Neural cell (in vitro differentiated cells): ENCODE data around the gene XIRP2. TPM values are rescaled to one million over a fixed set of nuclear protein-coding genes. Genes with fewer than 3 reads are reported as not detected.

Source experiments
- H2AFZ ChIP-seq: fragments of 200-600, 300-800 bp; sonication (generic), shearing (Covaris generic); 2 replicates; pipeline ENCODE4 v1.6.0; 2014; ENCODE audit warnings: low read depth, mild to moderate bottlenecking, antibody characterized with exemption, low read length, moderate library complexity
- H3F3A ChIP-seq: fragments of 200-600 bp; shearing (Covaris generic); 2 replicates; pipeline ENCODE4 v1.6.1; 2016; ENCODE audit warnings: mild to moderate bottlenecking, moderate library complexity, mixed read lengths, antibody characterized with exemption, low read length; ENCODE audit not compliant: insufficient read depth, poor library complexity, severe bottlenecking
- H3K27ac ChIP-seq: fragments of 200-600, 300-800 bp; sonication (generic), shearing (Covaris generic); 2 replicates; pipeline ENCODE4 v1.5.1; 2014; ENCODE audit warnings: mild to moderate bottlenecking, low read length, moderate library complexity
- H3K27me3 ChIP-seq: fragments of 300-800, 200-600 bp; sonication (generic), shearing (Covaris generic); 2 replicates; pipeline ENCODE4 v1.6.0; 2014; ENCODE audit warnings: mild to moderate bottlenecking, low read depth, low read length, moderate library complexity; ENCODE audit not compliant: insufficient read depth
- H3K36me3 ChIP-seq: fragments of 300-800, 200-600 bp; sonication (generic), shearing (Covaris generic); 2 replicates; pipeline ENCODE4 v1.5.1; 2014; ENCODE audit warnings: mild to moderate bottlenecking, antibody characterized with exemption, low read length, moderate library complexity; ENCODE audit not compliant: insufficient read depth
- H3K4me2 ChIP-seq: fragments of 300-800, 200-600 bp; sonication (generic), shearing (Covaris generic); 2 replicates; pipeline ENCODE4 v1.6.0; 2014; ENCODE audit warnings: mild to moderate bottlenecking, low read length
- H3K4me3 ChIP-seq: fragments of 300-800, 200-600 bp; sonication (generic), shearing (Covaris generic); 2 replicates; pipeline ENCODE4 v1.5.1; 2014; ENCODE audit warnings: mild to moderate bottlenecking, low read length, moderate library complexity
- H3K79me2 ChIP-seq: fragments of 200-600 bp; shearing (Covaris generic); replicated peaks from 2 replicates; pipeline ENCODE4 v1.6.0; 2014; ENCODE audit warnings: mild to moderate bottlenecking, low read length, moderate library complexity; ENCODE audit not compliant: insufficient read depth
- H3K9ac ChIP-seq: fragments of 300-800, 200-600 bp; sonication (generic), shearing (Covaris generic); 2 replicates; pipeline ENCODE4 v1.6.1; 2016; ENCODE audit warnings: mild to moderate bottlenecking, low read length, mixed read lengths
- H3K9me2 ChIP-seq: fragments of 200-600 bp; shearing (Covaris generic); 2 replicates; pipeline ENCODE4 v1.6.1; 2016; ENCODE audit warnings: mild to moderate bottlenecking, low read length, mixed read lengths; ENCODE audit not compliant: insufficient read depth
- H3K9me3 ChIP-seq: fragments of 200-600, 300-800 bp; sonication (generic), shearing (Covaris generic); 2 replicates; pipeline ENCODE4 v1.6.1; 2016; ENCODE audit warnings: mild to moderate bottlenecking, mixed run types, low read length, moderate library complexity, mixed read lengths
- H4K20me1 ChIP-seq: fragments of 200-600 bp; shearing (Covaris generic); 2 replicates; pipeline ENCODE4 v1.6.1; 2016; ENCODE audit warnings: mild to moderate bottlenecking, mixed run types; ENCODE audit not compliant: insufficient read depth
- EP300 ChIP-seq: fragments of 450-650 bp; conservative IDR thresholded peaks from 2 replicates; pipeline ENCODE4 v1.6.1; 2014; ENCODE audit warnings: antibody characterized with exemption, mild to moderate bottlenecking, moderate library complexity; ENCODE audit not compliant: poor library complexity, severe bottlenecking
- MXI1 ChIP-seq: fragments of 450-650 bp; conservative IDR thresholded peaks from 2 replicates; pipeline ENCODE4 v1.6.1; 2014; ENCODE audit warnings: antibody characterized with exemption, mild to moderate bottlenecking; ENCODE audit not compliant: poor library complexity, severe bottlenecking
- POLR2AphosphoS5 ChIP-seq: IDR thresholded peaks from 2 replicates; pipeline ENCODE4 v1.6.1; 2012
- RAD21 ChIP-seq: fragments of 450-650 bp; conservative IDR thresholded peaks from 2 replicates; pipeline ENCODE4 v1.6.1; 2014; ENCODE audit warnings: antibody characterized with exemption, mild to moderate bottlenecking, moderate library complexity
- REST ChIP-seq: IDR thresholded peaks from 2 replicates; pipeline ENCODE4 v1.6.1; 2012; ENCODE audit warnings: borderline replicate concordance
- SMC3 ChIP-seq: fragments of 450-650 bp; conservative IDR thresholded peaks from 2 replicates; pipeline ENCODE4 v1.6.1; 2014; ENCODE audit warnings: antibody characterized with exemption, mild to moderate bottlenecking, moderate library complexity; ENCODE audit not compliant: poor library complexity
- TAF1 ChIP-seq: IDR thresholded peaks from 2 replicates; pipeline ENCODE4 v1.6.1; 2012; ENCODE audit warnings: low read depth
- polyA plus RNA-seq: library from polyadenylated mRNA; depleted of rRNA; stranded (reverse); fragments of >200 nt; gene quantifications from 2 replicates; pipeline ENCODE4 v1.2.3, GENCODE V29; 2014
- TF ChIP-seq, protein P1 (sequence below): fragments of 450-650 bp; IDR thresholded peaks from 2 replicates; pipeline ENCODE4 v1.5.1; 2014; ENCODE audit warnings: antibody characterized with exemption, mild to moderate bottlenecking, moderate library complexity; ENCODE audit not compliant: poor library complexity, severe bottlenecking

The XIRP2 gene
- polyA plus RNA-seq, 1 donor from 2014 or later = not detected

DNA sequence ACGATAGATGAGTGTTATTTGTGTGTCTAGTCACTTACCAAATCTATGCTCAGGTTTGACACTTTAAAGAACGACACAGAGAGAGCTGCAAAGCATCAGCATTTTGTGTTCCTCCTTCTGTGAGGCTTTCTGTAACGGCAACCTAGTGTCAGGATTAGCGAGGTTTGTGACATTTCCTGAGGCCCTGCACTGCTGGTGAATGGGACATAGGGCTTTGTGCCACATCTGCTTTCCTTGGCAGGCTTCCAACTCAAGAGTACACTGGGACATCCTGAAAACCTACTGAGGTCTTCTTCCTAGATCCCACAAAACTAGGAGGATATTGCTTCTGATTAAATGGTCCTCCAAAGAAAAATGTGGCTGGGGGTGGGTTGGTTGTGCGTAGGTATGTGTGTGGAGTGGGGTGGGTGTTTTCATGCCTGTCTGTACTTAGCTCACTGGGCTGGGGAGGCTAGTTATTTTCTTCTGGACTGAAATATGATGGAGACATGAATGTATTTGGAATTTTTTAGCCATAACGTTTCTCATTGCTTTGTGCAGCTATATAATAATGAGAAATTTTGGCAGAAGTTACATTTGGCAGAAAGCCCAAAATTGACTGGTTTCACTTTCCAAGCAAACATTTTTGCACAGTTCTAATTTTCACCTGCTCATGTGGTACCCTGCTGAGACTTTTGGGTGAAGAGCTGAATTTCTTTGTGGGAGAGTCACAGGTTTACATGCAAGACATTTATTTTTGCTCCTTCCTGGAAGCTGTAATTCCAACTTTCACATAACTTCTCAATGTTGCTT lies 308.4 kb downstream of the XIRP2 start:
- Histone ChIP-seq H3K27ac (no peak overlapping the region), H3K79me2 (no peaks in the 10 kb centered on the region), H3F3A (no peaks in the 10 kb centered on the region), H3K4me3 (no peak overlapping the region), H3K9ac (no peak overlapping the region), H3K9me2 (no peaks in the 10 kb centered on the region), H3K36me3 (no peaks in the 10 kb centered on the region), H3K4me2 (no peak overlapping the region), H3K9me3 (no peaks in the 10 kb centered on the region), H3K27me3 (no peaks in the 10 kb centered on the region), H2AFZ (no peak overlapping the region), H4K20me1 (no peaks in the 10 kb centered on the region)
- TF ChIP-seq TAF1 = no peak
- TF ChIP-seq, protein P1, sequence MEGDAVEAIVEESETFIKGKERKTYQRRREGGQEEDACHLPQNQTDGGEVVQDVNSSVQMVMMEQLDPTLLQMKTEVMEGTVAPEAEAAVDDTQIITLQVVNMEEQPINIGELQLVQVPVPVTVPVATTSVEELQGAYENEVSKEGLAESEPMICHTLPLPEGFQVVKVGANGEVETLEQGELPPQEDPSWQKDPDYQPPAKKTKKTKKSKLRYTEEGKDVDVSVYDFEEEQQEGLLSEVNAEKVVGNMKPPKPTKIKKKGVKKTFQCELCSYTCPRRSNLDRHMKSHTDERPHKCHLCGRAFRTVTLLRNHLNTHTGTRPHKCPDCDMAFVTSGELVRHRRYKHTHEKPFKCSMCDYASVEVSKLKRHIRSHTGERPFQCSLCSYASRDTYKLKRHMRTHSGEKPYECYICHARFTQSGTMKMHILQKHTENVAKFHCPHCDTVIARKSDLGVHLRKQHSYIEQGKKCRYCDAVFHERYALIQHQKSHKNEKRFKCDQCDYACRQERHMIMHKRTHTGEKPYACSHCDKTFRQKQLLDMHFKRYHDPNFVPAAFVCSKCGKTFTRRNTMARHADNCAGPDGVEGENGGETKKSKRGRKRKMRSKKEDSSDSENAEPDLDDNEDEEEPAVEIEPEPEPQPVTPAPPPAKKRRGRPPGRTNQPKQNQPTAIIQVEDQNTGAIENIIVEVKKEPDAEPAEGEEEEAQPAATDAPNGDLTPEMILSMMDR = no peak
- TF ChIP-seq EP300 = no peak
- no peak for TF ChIP-seq MXI1
- TF ChIP-seq POLR2AphosphoS5 = no peak
- no peak for TF ChIP-seq SMC3

DNA sequence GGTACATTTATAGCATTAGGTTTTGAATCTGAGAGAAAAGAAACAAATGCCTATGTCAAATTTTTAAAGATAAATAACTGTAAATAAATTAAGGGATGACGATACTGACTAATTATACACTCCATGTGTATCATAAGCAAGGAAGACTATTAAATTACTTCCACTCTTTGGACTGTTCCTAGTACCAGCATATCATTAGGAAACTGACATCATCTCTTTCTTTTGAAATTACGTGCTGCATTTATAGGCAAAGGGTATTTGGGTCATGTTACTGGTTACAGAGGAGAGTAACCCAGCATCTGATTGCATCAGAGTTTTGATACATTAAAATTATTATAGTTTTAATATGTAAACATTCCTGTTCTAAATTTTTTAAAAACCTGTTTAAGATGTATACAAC lies 309.7 kb downstream of the XIRP2 start:
- Histone ChIP-seq H3F3A (no peaks in the 10 kb centered on the region), H3K79me2 (no peaks in the 10 kb centered on the region), H4K20me1 (no peaks in the 10 kb centered on the region), H3K36me3 (no peaks in the 10 kb centered on the region), H3K4me2 (no peak overlapping the region), H3K4me3 (no peak overlapping the region), H3K9me3 (no peaks in the 10 kb centered on the region), H3K9me2 (no peaks in the 10 kb centered on the region), H2AFZ (no peak overlapping the region), H3K27ac (no peak overlapping the region), H3K27me3 (no peaks in the 10 kb centered on the region), H3K9ac (no peak overlapping the region)
- TF ChIP-seq RAD21 (no peak), SMC3 (no peak), MXI1 (no peak), EP300 (no peak), POLR2AphosphoS5 (no peak), TAF1 (no peak), REST (no peak)
- TF ChIP-seq, protein P1 = no peak
